Measurements from ENCODE around the gene NLN. TPM values are rescaled to one million over a fixed set of nuclear protein-coding genes. Genes with fewer than 3 reads are reported as not detected.
"Not testable (repeated sequence)": the region's sequence is repeated elsewhere in the genome, so short reads cannot be mapped to it uniquely, and the experiment has no call there.

Gene NLN
- total RNA-seq, 1 experiment from 2014 or later = 34.8 TPM

DNA sequence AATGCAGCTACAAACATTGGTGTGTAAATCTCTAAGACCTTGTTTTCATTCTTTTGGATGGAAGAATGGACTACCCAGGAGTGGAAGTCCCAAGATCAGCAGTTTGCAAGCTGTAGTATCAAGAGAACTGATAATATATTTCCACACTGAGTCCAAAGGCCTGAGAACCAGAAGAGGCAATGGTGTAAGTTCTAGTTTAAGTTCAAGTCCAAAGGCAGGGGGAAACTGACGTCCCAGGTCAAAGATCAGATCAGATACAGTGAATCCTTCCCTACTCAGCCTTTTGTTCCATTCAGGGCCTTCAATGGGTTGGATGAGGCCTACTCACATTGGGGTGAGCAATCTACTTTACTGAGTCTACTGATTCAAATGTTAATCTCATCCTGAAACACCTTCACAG is 124.1 kb downstream of the NLN start:
- TF ChIP-seq, protein P1, sequence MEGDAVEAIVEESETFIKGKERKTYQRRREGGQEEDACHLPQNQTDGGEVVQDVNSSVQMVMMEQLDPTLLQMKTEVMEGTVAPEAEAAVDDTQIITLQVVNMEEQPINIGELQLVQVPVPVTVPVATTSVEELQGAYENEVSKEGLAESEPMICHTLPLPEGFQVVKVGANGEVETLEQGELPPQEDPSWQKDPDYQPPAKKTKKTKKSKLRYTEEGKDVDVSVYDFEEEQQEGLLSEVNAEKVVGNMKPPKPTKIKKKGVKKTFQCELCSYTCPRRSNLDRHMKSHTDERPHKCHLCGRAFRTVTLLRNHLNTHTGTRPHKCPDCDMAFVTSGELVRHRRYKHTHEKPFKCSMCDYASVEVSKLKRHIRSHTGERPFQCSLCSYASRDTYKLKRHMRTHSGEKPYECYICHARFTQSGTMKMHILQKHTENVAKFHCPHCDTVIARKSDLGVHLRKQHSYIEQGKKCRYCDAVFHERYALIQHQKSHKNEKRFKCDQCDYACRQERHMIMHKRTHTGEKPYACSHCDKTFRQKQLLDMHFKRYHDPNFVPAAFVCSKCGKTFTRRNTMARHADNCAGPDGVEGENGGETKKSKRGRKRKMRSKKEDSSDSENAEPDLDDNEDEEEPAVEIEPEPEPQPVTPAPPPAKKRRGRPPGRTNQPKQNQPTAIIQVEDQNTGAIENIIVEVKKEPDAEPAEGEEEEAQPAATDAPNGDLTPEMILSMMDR (IDR thresholded peaks at IDR 0.05; ENCODE audit: insufficient read depth in 1 of 2, low read depth in 1 of 2, low read length in 1 of 2, severe bottlenecking in 1 of 2, unreplicated experiment in 1 of 2) = no peak
- Mint-ChIP-seq H3K36me3 (ENCODE audit: insufficient read depth, unreplicated experiment) (no peaks in the 10 kb centered on the region), H3K9me3 (ENCODE audit: unreplicated experiment) (peaks cover under 1% of the 10 kb centered on the region), H3K4me1 (ENCODE audit: low read depth, unreplicated experiment) (peaks cover 8% of the 10 kb centered on the region), H3K27ac (ENCODE audit: unreplicated experiment) (no peak overlapping the region), H3K27me3 (ENCODE audit: insufficient read depth, unreplicated experiment) (no peaks in the 10 kb centered on the region), H3K4me3 (ENCODE audit: unreplicated experiment) (no peak overlapping the region)
- ChIA-PET CTCF (no interaction called here), POLR2A (no interaction called here)
- H3K27me3 ChIP-seq (replicated peaks; ENCODE audit: control insufficient read depth, insufficient read depth, low read length) = no peaks in the 10 kb centered on the region
- H3K4me3 ChIP-seq (ENCODE audit: low read depth, low read length) = no peak overlapping the region
- intact Hi-C loops (cut with micrococcal nuclease; ENCODE audit: unreplicated experiment) = no loop called here
- H3K36me3 ChIP-seq (ENCODE audit: control insufficient read depth, insufficient read depth, low read length) = no peaks in the 10 kb centered on the region; the same call in 1 of the 2 replicates
- DNase-seq = no peak
- no peaks in the 10 kb centered on the region for H3K9me3 ChIP-seq
- BruUV-seq (replicated peaks) = no TSS peak
- H3K4me1 ChIP-seq = no peaks in the 10 kb centered on the region

DNA sequence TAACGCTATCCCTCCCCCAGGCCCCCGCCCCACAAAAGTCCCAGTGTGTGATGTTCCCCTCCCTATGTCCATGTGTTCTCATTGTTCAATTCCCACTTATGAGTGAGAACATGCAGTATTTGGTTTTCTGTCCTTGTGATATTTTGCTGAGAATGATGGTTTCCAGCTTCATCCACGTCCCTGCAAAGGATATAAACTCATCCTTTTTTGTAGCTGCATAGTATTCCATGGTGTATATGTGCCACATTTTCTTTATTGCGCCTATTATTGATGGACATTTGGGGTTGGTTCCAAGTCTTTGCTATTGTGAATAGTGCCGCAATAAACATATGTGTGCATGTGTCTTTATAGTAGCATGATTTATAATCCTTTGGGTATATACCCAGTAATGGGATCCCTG is 125.0 kb downstream of the NLN start:
- H3K27me3 Mint-ChIP-seq (ENCODE audit: insufficient read depth, unreplicated experiment); BruUV-seq (replicated peaks); H3K4me1 ChIP-seq; H3K27me3 ChIP-seq (replicated peaks; ENCODE audit: control insufficient read depth, insufficient read depth, low read length); H3K9me3 ChIP-seq; CTCF ChIA-PET; intact Hi-C loops (cut with micrococcal nuclease; ENCODE audit: unreplicated experiment); H3K4me3 Mint-ChIP-seq (ENCODE audit: unreplicated experiment); H3K36me3 Mint-ChIP-seq (ENCODE audit: insufficient read depth, unreplicated experiment); DNase-seq; H3K9me3 Mint-ChIP-seq (ENCODE audit: unreplicated experiment); H3K4me1 Mint-ChIP-seq (ENCODE audit: low read depth, unreplicated experiment); POLR2A ChIA-PET; H3K4me3 ChIP-seq (ENCODE audit: low read depth, low read length); H3K27ac Mint-ChIP-seq (ENCODE audit: unreplicated experiment); H3K36me3 ChIP-seq (ENCODE audit: control insufficient read depth, insufficient read depth, low read length): not testable (repeated sequence)

DNA sequence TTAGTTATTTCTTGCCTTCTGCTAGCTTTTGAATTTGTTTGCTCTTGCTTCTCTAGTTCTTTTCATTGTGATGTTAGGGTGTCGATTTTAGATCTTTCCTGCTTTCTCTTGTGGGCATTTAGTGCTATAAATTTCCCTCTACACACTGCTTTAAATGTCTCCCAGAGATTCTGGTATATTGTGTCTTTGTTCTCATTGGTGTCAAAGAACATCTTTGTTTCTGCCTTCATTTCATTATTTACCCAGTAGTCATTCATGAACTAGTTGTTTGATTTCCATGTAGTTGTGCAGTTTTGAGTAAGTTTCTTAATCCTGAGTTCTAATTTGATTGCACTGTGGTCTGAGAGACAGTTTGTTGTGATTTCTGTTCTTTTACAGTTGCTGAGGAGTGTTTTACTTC is 127.9 kb downstream of the NLN start:
- H3K4me1 ChIP-seq; H3K27ac Mint-ChIP-seq (ENCODE audit: unreplicated experiment); H3K9me3 ChIP-seq; H3K36me3 ChIP-seq (ENCODE audit: control insufficient read depth, insufficient read depth, low read length); BruUV-seq (replicated peaks); H3K4me3 Mint-ChIP-seq (ENCODE audit: unreplicated experiment); H3K4me1 Mint-ChIP-seq (ENCODE audit: low read depth, unreplicated experiment); H3K36me3 Mint-ChIP-seq (ENCODE audit: insufficient read depth, unreplicated experiment); H3K4me3 ChIP-seq (ENCODE audit: low read depth, low read length); CTCF ChIA-PET; DNase-seq; POLR2A ChIA-PET; H3K27me3 Mint-ChIP-seq (ENCODE audit: insufficient read depth, unreplicated experiment); H3K27me3 ChIP-seq (replicated peaks; ENCODE audit: control insufficient read depth, insufficient read depth, low read length): not testable (repeated sequence)
- intact Hi-C loops (cut with micrococcal nuclease; ENCODE audit: unreplicated experiment) = loop anchor here (5.0 kb wide), 1 partner anchor 38 kb away; no protein-coding TSS in a partner anchor
- peaks cover 20% of the 10 kb centered on the region for H3K9me3 Mint-ChIP-seq (ENCODE audit: unreplicated experiment)

DNA sequence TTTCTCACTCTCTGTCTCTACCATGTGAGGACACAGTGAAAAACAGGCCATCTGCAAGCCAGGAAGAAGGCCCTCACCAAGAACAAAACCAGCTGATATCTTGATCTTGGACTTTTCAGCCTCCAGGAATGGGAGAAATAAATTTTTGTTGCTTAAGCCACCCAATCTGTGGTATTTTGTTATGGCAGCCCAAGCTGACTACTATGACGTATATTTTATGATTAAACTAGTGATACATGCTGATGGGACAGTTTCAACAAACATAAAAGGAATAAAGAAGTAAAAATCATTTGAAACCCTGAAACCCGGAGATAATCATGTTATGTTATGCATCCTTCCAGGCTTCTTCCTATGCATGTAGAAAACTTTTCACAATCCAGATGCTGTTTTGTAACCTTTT is 132.9 kb downstream of the NLN start:
- CTCF ChIA-PET = no interaction called here
- TF ChIP-seq, protein P1 (IDR thresholded peaks at IDR 0.05; ENCODE audit: insufficient read depth in 1 of 2, low read depth in 1 of 2, low read length in 1 of 2, severe bottlenecking in 1 of 2, unreplicated experiment in 1 of 2) = no peak
- POLR2A ChIA-PET = no interaction called here
- no peaks in the 10 kb centered on the region for H3K4me1 ChIP-seq
- intact Hi-C loops (cut with micrococcal nuclease; ENCODE audit: unreplicated experiment) = loop anchor here (5.0 kb wide), 1 partner anchor 43 kb away; no protein-coding TSS in a partner anchor
- BruUV-seq (replicated peaks) = no TSS peak
- Mint-ChIP-seq H3K4me3 (ENCODE audit: unreplicated experiment) (no peak overlapping the region), H3K9me3 (ENCODE audit: unreplicated experiment) (peaks cover 20% of the 10 kb centered on the region), H3K27me3 (ENCODE audit: insufficient read depth, unreplicated experiment) (no peaks in the 10 kb centered on the region), H3K27ac (ENCODE audit: unreplicated experiment) (no peak overlapping the region), H3K4me1 (ENCODE audit: low read depth, unreplicated experiment) (peaks cover 4% of the 10 kb centered on the region), H3K36me3 (ENCODE audit: insufficient read depth, unreplicated experiment) (no peaks in the 10 kb centered on the region)
- DNase-seq = no peak
- H3K36me3 ChIP-seq (ENCODE audit: control insufficient read depth, insufficient read depth, low read length) = no peaks in the 10 kb centered on the region
- no peaks in the 10 kb centered on the region for H3K27me3 ChIP-seq (replicated peaks; ENCODE audit: control insufficient read depth, insufficient read depth, low read length)
- H3K9me3 ChIP-seq = no peaks in the 10 kb centered on the region
- no peak overlapping the region for H3K4me3 ChIP-seq (ENCODE audit: low read depth, low read length)
